Activated CD8-positive, alpha-beta memory T cell treated with anti-CD3 and anti-CD28 coated beads for 24 hours (primary cell): Measurements from ENCODE around the gene STON2.

Experiments used
- DNase-seq: peaks from one replicate; pipeline ENCODE4 v3.0.0-alpha.2; 2020

Gene STON2

GRCh38 chr14:81418057-81418790 is 18.1 kb upstream of the STON2 start:
- no peak for DNase-seq

DNA sequence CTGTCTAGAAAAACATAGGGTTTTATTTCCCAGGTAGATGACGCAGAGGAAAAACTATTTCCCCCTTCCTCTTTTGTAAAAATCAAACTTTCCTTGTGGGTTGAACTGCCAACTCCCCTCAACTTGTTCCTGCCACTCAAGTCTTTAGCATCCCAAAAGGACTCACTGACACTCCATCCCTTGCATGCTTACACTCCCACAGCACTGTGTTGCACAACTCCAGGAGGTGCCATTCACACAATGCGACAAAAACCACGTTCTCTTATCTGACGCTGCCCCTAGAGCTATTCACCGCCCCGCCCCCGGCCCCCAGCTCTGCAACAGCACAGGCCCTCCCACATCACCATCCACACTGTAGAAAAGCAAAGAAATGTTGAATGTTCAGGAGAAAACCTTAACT is 16.9 kb upstream of the STON2 start:
- no peak for DNase-seq

GRCh38 chr14:81416194-81416952 is 16.2 kb upstream of the STON2 start:
- no peak for DNase-seq

DNA sequence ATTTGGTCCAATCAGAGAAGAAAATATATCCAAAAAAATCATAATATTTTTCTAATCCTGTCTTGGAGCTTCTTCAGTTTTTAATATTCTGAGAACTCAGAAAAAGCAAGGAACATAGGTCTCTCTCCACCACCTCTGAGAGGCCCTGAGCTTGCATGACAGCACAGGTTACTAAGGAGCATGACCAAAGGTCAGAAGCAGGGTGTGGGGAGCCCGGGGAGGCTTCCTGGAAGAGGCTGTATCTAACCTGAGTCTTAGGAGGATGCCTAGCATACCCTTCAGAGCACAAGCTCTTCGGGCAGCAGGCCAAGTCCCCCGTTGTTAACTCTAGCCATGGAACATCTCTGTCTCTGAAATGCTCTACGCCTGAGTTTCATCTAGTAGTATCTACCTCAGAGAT is 15.7 kb upstream of the STON2 start:
- DNase-seq = no peak

DNA sequence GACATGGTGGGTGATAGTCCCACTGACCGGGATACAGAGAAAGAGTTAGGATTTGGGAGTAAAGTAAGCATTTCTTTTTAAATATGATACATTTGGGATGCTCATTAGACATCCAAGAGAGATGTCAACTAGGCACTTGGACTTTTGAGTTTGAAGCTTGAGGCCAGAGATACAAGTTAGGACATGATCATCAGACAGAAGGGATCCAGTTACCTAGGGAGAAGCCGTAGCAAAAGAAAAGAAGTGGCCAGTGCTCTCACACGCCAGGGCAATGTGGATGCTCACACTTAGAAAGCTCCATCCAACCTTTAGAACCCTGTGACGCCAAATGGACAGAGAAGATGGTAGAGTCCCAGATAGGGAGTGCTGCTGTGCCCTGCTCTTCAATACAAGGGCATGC is 14.0 kb upstream of the STON2 start:
- DNase-seq = no peak

DNA sequence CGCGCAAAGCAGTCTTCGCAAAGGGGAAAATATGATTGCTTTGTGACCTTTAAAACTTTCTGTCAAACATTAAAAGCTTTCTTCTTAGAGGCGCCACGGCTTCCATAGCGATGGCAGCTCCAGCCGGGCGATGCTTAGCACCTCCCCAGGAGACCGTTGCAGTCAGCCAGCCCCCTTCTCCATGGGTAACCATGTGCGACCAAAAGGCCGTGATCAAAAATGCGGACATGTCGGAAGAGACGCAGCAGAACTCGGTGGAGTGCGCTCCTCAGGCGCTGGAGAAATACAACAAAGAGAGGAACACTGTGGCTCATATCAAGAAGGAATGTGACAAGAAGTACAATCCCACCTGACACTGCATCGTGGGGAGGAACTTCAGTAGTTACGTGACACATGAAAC is 12.7 kb upstream of the STON2 start:
- DNase-seq = no peak

DNA sequence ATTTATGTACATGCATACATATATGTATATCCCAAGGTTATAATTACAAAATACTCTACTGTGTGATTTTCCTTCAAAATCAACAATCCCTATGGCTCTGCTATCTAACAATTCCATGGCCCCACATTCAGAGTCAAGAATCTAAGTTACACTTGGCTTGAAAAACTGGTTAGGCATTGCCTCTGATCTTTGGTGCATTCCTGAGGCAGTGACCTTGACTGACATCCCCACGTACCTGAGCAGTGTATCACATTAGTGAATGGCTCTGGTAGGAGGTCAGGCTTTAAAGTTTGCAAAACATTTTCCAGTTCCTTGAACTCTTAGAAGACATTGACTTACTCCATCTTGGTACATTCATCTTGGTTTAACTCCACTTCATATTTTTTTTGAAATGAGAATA is 8.5 kb upstream of the STON2 start:
- no peak for DNase-seq

GRCh38 chr14:81406863-81407262 is 6.7 kb upstream of the STON2 start:
- no peak for DNase-seq

DNA sequence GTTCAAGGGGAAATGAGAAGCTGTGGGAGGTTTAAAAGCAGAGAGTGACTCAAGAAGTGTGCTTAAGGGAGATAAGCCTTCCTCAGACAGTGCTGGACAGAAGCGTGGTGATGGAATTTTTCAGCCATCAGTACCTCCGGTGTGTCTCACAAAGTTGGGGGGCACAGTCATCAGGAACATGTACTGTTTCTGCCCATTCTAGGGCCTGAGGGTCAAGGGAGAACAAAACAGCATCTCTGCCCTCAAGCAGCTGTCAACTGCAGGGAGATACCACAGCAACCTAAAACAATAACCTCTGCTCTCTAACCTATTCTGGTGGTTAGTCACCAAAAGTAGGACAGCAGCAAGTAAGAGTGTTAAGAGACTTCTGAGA is 2.0 kb upstream of the STON2 start:
- no peak for DNase-seq

DNA sequence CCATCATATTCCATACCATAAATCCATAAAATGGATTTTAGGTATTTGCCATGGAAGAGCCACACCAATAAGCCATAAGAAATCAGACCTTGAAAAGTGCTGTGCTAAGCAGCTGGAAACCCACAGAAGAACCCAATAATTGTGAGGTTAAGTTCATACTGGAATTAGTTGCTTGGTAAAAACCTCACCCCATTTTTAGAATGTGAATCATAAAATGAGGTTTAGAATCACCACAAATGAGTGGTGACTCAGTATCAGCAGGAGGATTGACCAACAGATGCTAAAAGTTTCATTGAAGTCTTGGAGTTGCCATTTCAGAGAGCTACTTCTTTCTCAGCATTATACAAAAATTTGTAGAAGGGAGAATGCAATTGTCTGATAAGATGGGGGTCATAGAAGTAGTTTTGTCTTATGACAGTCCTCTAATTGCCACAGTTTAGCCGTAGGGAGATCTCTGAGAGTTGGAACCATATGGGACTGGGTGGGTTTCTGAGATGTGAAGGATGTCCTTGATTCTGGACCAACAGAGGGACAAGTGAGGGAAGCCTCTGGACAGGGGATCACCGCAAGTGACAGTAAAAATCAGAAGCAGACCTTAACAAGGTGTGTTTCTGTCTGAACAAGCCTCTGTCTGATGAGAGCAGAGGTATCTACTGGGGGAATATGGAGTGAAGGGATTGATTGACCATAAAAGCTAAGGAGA is 1.4 kb upstream of the STON2 start:
- DNase-seq = no peak

GRCh38 chr14:81400852-81401251 is 728 bp upstream of the STON2 start:
- no peak for DNase-seq

DNA sequence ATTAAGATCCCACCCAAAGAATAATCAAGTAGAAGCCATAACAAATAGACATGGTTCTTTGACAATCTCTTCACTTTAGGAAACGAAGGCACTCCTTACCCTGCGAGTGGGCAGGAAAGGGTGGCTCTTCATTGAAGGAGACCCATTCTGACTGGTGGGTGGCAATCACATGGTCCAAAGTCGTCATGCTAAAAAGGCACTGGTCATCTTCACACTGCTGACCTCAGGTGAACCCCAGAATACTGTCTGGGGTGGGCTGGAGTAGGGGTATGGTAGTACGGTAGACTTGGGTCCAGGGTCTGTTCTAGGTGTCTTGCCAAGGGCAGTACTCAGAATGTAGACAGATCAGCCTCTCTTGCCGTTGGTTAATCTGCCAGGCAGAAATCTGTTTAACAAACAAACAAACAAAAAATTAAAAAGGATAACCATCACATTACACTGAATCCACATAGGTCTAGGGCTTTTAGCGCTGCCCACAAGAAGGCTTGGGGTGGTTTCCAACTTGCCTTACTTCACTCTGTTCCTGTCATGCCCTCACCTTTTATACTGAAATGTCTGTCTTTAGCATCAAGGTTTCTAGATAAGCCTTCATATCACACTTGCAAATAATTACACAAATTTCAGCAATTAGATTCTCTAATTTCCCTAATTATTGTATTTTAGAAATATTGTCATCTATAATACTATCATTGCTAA is 1.8 kb downstream of the STON2 start:
- DNase-seq = no peak

DNA sequence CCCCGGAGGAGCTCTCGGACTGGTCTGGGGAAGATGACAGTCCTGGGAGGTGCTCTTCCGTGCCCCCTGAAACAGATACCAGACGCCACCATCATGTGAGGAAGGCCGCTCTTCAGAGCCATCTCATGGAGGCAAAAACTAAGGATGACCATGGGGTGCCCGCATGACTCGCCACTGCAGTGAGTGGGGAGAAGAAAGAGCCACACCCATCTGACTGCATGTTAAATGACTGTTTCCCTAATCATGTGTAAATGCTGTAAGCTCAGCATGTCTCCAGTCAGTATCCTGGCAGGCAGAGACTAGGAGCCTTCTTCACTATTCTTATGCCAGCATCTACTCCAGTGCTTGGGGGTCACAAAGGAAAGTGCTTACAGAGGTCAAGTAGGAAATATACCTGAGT is 4.0 kb downstream of the STON2 start:
- DNase-seq = no peak

DNA sequence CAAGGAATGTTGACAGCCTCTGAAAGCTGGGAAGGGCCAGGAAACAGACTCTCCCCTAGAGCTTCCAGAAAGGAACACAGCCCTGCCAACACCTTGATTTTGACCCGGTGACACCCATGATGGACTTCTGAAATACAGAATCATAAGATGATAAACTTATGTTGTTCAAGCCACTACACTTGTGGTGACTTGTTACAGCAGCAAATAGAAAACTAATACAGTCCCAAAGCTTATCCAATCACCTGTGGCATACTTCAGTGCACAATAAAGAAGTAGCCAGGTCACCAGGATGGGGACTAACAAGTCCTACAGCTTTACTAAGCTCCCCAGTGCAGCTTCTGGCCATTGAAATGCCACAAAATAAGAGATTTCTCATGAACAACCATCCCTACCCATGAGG is 5.4 kb downstream of the STON2 start:
- no peak for DNase-seq

GRCh38 chr14:81392976-81393643 is 7.0 kb downstream of the STON2 start:
- DNase-seq = no peak

DNA sequence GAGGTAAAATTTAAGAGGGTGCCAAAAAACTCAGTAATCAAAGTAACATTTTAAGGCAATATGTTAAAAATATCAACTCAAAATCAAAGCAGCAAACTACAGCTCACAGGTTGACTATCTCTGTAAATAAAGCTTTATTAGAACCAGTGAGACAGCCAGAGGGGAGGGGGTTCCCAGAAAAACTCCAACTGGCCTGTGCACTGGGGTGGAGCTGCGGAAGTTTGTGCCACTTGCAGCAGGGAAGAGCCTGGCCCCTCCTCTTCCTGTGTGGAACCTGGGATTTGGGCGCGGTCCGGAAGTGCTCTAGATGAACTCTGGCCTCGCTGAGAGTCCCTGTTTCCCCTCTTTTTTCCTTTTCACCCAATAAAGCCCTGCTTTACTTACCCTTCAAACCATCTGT is 8.1 kb downstream of the STON2 start:
- DNase-seq = no peak

GRCh38 chr14:81390696-81391095 is 9.4 kb downstream of the STON2 start:
- DNase-seq = no peak

GRCh38 chr14:81388336-81388735 is 11.8 kb downstream of the STON2 start:
- DNase-seq = no peak

- DNase-seq = no peak
Observed at GRCh38 chr14:81386290-81386745, 13.8 kb downstream of the STON2 start.

- no peak for DNase-seq
Observed at GRCh38 chr14:81385886-81386285, 14.2 kb downstream of the STON2 start.

GRCh38 chr14:81385419-81385818 is 14.7 kb downstream of the STON2 start:
- DNase-seq = no peak

GRCh38 chr14:81384900-81385299 is 15.2 kb downstream of the STON2 start:
- no peak for DNase-seq
